ENCODE results near the gene CACNA2D2. TPM values are rescaled to one million over a fixed set of nuclear protein-coding genes. Genes with fewer than 3 reads are reported as not detected.

CACNA2D2 gene
- total RNA-seq, 1 experiment from 2014 or later: 27.7 TPM

DNA sequence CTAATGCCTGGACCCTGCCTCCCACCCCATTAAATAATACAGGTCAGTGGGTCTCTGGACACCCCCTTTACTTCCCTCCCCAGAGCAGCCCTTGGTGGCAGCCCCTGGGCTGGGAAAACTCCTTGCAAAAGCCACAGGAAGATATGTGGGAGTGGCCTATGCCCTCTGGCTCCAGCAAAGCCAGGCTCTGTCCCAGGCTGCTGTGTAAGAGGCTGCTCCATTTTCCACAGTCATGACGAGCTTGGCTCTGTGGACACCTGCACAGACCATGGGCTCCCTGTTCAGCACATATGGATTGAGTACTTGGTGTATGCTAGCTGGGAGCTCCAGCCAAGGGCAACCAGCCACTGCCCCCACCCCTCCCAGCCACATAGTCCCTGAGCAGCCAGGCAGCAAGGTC lies 13.0 kb downstream of the CACNA2D2 start:
- Histone ChIP-seq H2AK5ac (ENCODE audit: insufficient read length, low read length) (no peak overlapping the region), H4K8ac (replicated peaks; ENCODE audit: insufficient read length, low read depth, low read length) (no peak overlapping the region), H2BK5ac (ENCODE audit: insufficient read length, low read length) (no peak overlapping the region), H3K27me3 (ENCODE audit: insufficient read depth, low read length) (no peaks in the 10 kb centered on the region), H3K23ac (ENCODE audit: insufficient read length, low read depth, low read length) (no peak overlapping the region), H3K4ac (ENCODE audit: low read depth, low read length) (no peak overlapping the region), H3K4me1 (ENCODE audit: insufficient read depth, low read length) (peaks cover 3% of the 10 kb centered on the region; the same call in 1 of the 2 replicates), H3K27ac (ENCODE audit: insufficient read length, low read depth, low read length) (no peak overlapping the region), H3K79me2 (ENCODE audit: insufficient read depth, low read length) (no peaks in the 10 kb centered on the region), H3K18ac (ENCODE audit: insufficient read length, low read depth, low read length) (no peak overlapping the region), H4K5ac (ENCODE audit: insufficient read length, low read depth, low read length) (no peak overlapping the region), H2AFZ (ENCODE audit: low read length) (no peak overlapping the region), H3K9me3 (ENCODE audit: control insufficient read depth, low read depth, low read length) (no peaks in the 10 kb centered on the region), H3T11ph (ENCODE audit: low read length) (no peak overlapping the region), H3K9ac (ENCODE audit: extremely low read depth, insufficient read length, low read length) (no peak overlapping the region), H3K23me2 (ENCODE audit: insufficient read length, low read depth, low read length, poor library complexity, severe bottlenecking) (no peaks in the 10 kb centered on the region), H2BK15ac (ENCODE audit: low read depth, low read length) (no peak overlapping the region), H4K91ac (ENCODE audit: insufficient read length, low read depth, low read length) (no peak overlapping the region), H3K4me2 (ENCODE audit: insufficient read depth, insufficient read length, low read length) (no peak overlapping the region), H2BK12ac (ENCODE audit: insufficient read length, low read depth, low read length) (no peak overlapping the region), H2BK120ac (ENCODE audit: low read depth, low read length, poor library complexity, severe bottlenecking) (no peak overlapping the region), H3K79me1 (ENCODE audit: insufficient read depth, low read depth, low read length, poor library complexity, severe bottlenecking) (no peaks in the 10 kb centered on the region), H2BK20ac (ENCODE audit: low read depth, low read length, poor library complexity, severe bottlenecking) (no peak overlapping the region), H4K20me1 (ENCODE audit: control insufficient read depth, insufficient read depth, insufficient read length) (no peaks in the 10 kb centered on the region), H3K14ac (ENCODE audit: insufficient read depth, low read length) (no peak overlapping the region), H3K56ac (ENCODE audit: insufficient read length, low read depth, low read length) (no peak overlapping the region)
- Mint-ChIP-seq H3K27ac (no peak overlapping the region), H3K9me3 (no peaks in the 10 kb centered on the region; a peak in 1 of 5 replicates), H3K4me3 (no peak overlapping the region; a peak in 1 of 5 replicates), H3K36me3 (ENCODE audit: insufficient read depth in 1 of 3, low read depth in 3 of 3) (peaks cover 0 to 2% (median 0%) of the 10 kb centered on the region in 3 experiments; a peak in 1 of 7 replicates), H3K4me1 (peaks cover 33 to 52% of the 10 kb centered on the region in 2 experiments), H3K27me3 (ENCODE audit: low read depth) (no peaks in the 10 kb centered on the region; the same call in 1 of the 2 replicates)
- TF ChIP-seq, protein P1, sequence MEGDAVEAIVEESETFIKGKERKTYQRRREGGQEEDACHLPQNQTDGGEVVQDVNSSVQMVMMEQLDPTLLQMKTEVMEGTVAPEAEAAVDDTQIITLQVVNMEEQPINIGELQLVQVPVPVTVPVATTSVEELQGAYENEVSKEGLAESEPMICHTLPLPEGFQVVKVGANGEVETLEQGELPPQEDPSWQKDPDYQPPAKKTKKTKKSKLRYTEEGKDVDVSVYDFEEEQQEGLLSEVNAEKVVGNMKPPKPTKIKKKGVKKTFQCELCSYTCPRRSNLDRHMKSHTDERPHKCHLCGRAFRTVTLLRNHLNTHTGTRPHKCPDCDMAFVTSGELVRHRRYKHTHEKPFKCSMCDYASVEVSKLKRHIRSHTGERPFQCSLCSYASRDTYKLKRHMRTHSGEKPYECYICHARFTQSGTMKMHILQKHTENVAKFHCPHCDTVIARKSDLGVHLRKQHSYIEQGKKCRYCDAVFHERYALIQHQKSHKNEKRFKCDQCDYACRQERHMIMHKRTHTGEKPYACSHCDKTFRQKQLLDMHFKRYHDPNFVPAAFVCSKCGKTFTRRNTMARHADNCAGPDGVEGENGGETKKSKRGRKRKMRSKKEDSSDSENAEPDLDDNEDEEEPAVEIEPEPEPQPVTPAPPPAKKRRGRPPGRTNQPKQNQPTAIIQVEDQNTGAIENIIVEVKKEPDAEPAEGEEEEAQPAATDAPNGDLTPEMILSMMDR (conservative IDR thresholded peaks at IDR 0.05): no peak
- DNase-seq: no peak
- no CpG with 5 or more reads among the region's 1 CpG for WGBS (ENCODE audit: extremely low coverage, insufficient read length, low lambda C conversion rate)
